Ovary (tissue), 9 donors: ENCODE results near the gene PRDM1. TPM values are rescaled to one million over a fixed set of nuclear protein-coding genes. Genes with fewer than 3 reads are reported as not detected.

ENCODE experiments used
- DNase-seq, 5 donors: peaks; one replicate each; pipeline ENCODE4 v3.0.0-alpha.2; 2019 to 2020
- H3K27ac ChIP-seq, 2 donors: fragments of 200-600 bp; one replicate each; pipeline versions ENCODE4 v1.5.1 to v1.8.0; 2019 to 2022
- H3K27me3 ChIP-seq: fragments of 200-600 bp; one replicate; pipeline ENCODE4 v1.8.0; 2022
- H3K36me3 ChIP-seq: fragments of 200-600 bp; sonication (generic); one replicate; pipeline ENCODE4 v1.5.1; 2019
- H3K4me1 ChIP-seq: one replicate; pipeline ENCODE4 v1.8.1; 2013; ENCODE audit warnings: mild to moderate bottlenecking, moderate library complexity; ENCODE audit not compliant: insufficient read depth
- H3K4me3 ChIP-seq: fragments of 200-600 bp; sonication (generic); one replicate; pipeline ENCODE4 v1.5.1; 2017
- H3K9me3 ChIP-seq, 2 donors: fragments of 200-600 bp in 1 of 2; sonication (generic) in 1 of 2; one replicate each; pipeline versions ENCODE4 v1.5.1 to v1.8.1; 2013 to 2019; ENCODE audit warnings: mild to moderate bottlenecking in 1 of 2, moderate library complexity in 1 of 2
- CTCF ChIP-seq, 3 donors: fragments of 450-650 bp in 2 of 3; fragments of 200-600 bp in 1 of 3; IDR thresholded peaks; one replicate each; pipeline versions ENCODE4 v1.5.1 to v1.8.0; 2016 to 2022; ENCODE audit warnings: antibody characterized with exemption in 3 of 3, mild to moderate bottlenecking in 1 of 3
- EP300 ChIP-seq: sonication (generic); formaldehyde crosslinking; IDR thresholded peaks from one replicate; pipeline ENCODE4 v1.6.1; 2017; ENCODE audit warnings: antibody characterized with exemption
- POLR2A ChIP-seq: fragments of 450-650 bp; IDR thresholded peaks from one replicate; pipeline ENCODE4 v1.6.1; 2017; ENCODE audit warnings: antibody characterized with exemption, mild to moderate bottlenecking, moderate library complexity
- WGBS, 3 donors: extraction: QIAGEN DNeasy Blood & Tissue Kit in 1 of 3; methylation state at CpG; one replicate each; pipeline versions ENCODE4 v1.1.5 to v1.1.7; 2013 to 2017; 5-methylcytosine and 5-hydroxymethylcytosine counted together
- intact Hi-C, 4 donors: fragments of 100-400 bp; cut with DNase I; formaldehyde crosslinking; loops; one replicate each; pipeline versions ENCODE4 v1.11.0 to v1.15.1; 2022 to 2023
- polyA plus RNA-seq, 2 donors: library from polyadenylated mRNA; stranded (reverse); fragments of 200-250 nt in 1 of 2; fragments of 350-450 nt in 1 of 2; fragmentation: Illumina TruSeq in 1 of 2; extraction: RNeasy Lipid Tissue Mini Kit (QIAGEN cat#74804) in 1 of 2; gene quantifications; one replicate each; pipeline ENCODE4 v1.2.3, GENCODE V29; 2013 to 2014
- total RNA-seq, 7 donors: library from RNA; depleted of rRNA in 2 of 7; stranded (reverse); fragments of >200 nt in 2 of 7; fragmentation: NEBNext Ultra II Directional in 3 of 7; extraction: Animal tissue kit (Norgen Biotek cat#: 25700) in 3 of 7; gene quantifications; one replicate each; pipeline versions ENCODE4 v1.1.0 to v1.2.4, GENCODE V29; 2016 to 2023
- donor health status: DM: no; HTN: no; CAD: no; lungs with moderate emphysema.
- donor health status: DM: no; HTN: no; CAD: no.
- donor health status: Bipolar disorder and iron deficiency.
- donor health status: DM: yes; HTN: yes; CAD: no.
- donor health status: DM: no; HTN: no; CAD: no.
- donor health status: DM: yes; HTN: yes; CAD: no.

The PRDM1 gene
- total and polyA plus RNA-seq, 9 donors = 2.7 to 10.6 (median 4.4) TPM

DNA sequence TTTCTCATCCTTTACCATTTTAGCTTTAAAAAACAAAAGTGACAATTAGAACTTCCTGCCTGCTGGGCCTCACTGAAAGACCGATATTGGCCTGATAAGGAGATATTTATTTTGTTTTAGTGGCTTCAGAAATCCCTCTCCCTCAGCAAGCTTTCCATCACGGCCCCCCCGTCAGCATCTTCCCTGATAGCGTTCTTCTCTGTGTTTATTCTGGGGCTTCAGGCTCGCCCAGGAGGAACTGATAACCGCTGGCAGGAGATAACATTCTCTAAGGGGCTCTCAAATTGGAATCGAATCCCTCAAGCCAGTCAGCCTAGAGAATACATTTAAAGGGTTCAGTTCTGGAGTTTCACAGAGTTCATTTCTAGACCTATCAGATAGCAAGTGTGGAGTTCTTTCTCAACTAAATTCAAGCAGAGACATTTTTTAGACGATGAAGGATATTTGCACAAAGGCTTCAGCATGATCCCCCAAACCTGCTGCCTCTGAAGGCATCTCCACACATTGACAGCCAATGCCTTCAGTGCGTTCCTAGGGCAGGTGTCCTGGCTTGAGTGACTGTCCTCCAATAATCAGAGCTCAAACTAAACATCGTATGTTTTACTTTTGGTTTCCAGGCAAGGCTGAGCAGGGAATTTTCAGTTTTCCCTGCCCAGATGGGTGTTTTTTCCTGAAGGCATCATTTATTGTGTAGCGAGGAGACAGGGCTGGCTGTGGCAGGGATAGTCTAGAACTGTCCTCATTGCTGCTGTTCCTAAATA is 17.0 kb downstream of the PRDM1 start:
- 39 to 47% (median 40%) methylated on average over 11 of the region's 11 CpGs for WGBS, 3 donors
- no peaks in the 10 kb centered on the region for H3K27me3 ChIP-seq

DNA sequence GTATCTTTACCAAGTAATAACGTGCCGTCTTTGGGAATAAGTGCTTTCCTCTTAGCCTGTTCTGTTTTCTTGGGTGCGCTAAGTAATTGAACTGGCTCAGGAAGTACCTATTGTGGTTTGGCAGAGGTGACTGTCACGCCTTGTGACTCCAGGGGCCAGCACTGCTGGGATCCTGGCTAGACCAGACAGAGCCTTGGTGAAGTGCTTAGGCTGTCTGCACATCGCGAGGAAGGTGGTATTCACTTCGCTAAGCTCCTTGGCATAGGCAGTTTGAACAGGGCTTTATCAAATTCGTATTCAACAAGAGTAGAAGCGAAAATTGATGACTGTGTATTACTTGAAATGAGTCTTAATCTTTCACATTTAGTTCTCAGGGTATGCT is 17.6 kb downstream of the PRDM1 start:
- Histone ChIP-seq H3K4me3 (no peak overlapping the region), H3K9me3 (no peaks in the 10 kb centered on the region), H3K36me3 (no peaks in the 10 kb centered on the region), H3K27ac (no peak overlapping the region), H3K4me1 (peaks cover 4% of the 10 kb centered on the region), H3K27me3 (no peaks in the 10 kb centered on the region)
- intact Hi-C loops = no loop called here
- no peak for DNase-seq
- TF ChIP-seq CTCF (IDR thresholded peaks at IDR 0.05) (no peak), EP300 (no peak)
- 78 to 85% (median 85%) methylated on average over 9 of the region's 9 CpGs for WGBS, 3 donors

More for the DNA sequence above, 17.0 kb downstream of the PRDM1 start:
- intact Hi-C loops = no loop called here
- no peak for DNase-seq
- H3K4me3 ChIP-seq = no peak overlapping the region
- TF ChIP-seq CTCF (IDR thresholded peaks at IDR 0.05) (no peak), POLR2A (no peak), EP300 (no peak)
- peaks cover 4% of the 10 kb centered on the region for H3K4me1 ChIP-seq
- no peak overlapping the region for H3K27ac ChIP-seq
- no peaks in the 10 kb centered on the region for H3K36me3 ChIP-seq
- H3K9me3 ChIP-seq = no peaks in the 10 kb centered on the region

- Histone ChIP-seq H3K4me1 (no peaks in the 10 kb centered on the region), H3K27me3 (no peaks in the 10 kb centered on the region), H3K9me3 (no peaks in the 10 kb centered on the region), H3K36me3 (no peaks in the 10 kb centered on the region), H3K4me3 (no peak overlapping the region), H3K27ac (no peak overlapping the region)
- no peak for DNase-seq
- WGBS, 3 donors = 91 to 96% (median 94%) methylated on average over 7 of the region's 7 CpGs
- intact Hi-C loops = no loop called here
- TF ChIP-seq POLR2A (no peak), EP300 (no peak), CTCF (IDR thresholded peaks at IDR 0.05) (no peak)
These were observed 18.3 kb downstream of the PRDM1 start for GRCh38 chr6:106104476-106104875.

DNA sequence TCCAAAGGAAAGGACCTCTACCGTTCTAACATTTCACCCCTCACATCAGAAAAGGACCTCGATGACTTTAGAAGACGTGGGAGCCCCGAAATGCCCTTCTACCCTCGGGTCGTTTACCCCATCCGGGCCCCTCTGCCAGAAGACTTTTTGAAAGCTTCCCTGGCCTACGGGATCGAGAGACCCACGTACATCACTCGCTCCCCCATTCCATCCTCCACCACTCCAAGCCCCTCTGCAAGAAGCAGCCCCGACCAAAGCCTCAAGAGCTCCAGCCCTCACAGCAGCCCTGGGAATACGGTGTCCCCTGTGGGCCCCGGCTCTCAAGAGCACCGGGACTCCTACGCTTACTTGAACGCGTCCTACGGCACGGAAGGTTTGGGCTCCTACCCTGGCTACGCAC is 18.8 kb downstream of the PRDM1 start:
- intact Hi-C loops = no loop called here
- Histone ChIP-seq H3K27ac (no peak overlapping the region), H3K36me3 (no peaks in the 10 kb centered on the region), H3K9me3 (no peaks in the 10 kb centered on the region), H3K4me1 (no peaks in the 10 kb centered on the region), H3K4me3 (no peak overlapping the region), H3K27me3 (no peaks in the 10 kb centered on the region)
- DNase-seq = no peak
- no peak for TF ChIP-seq CTCF (IDR thresholded peaks at IDR 0.05)
- no peak for TF ChIP-seq POLR2A
- no peak for TF ChIP-seq EP300
- WGBS, 3 donors = 95 to 96% (median 96%) methylated on average over 21 of the region's 21 CpGs
